Mammary epithelial cell (primary cell): ENCODE results near the gene ZNF554.

Experiments
- CTCF ChIP-seq, 2 donors: IDR thresholded peaks in 1 of 2; conservative IDR thresholded peaks in 1 of 2; 2 replicates each; pipeline ENCODE4 v1.5.1; 2011 to 2012; ENCODE audit warnings: inconsistent platforms in 2 of 2, low read length in 2 of 2, mild to moderate bottlenecking in 2 of 2, control low read depth in 1 of 2, low read depth in 1 of 2; ENCODE audit not compliant: insufficient read depth in 1 of 2; ENCODE audit errors: extremely low read depth in 1 of 2
- EZH2 ChIP-seq: IDR thresholded peaks from 2 replicates; pipeline ENCODE4 v1.6.1; 2012; ENCODE audit warnings: low read length, inconsistent platforms, borderline replicate concordance

- TF ChIP-seq CTCF (conservative IDR thresholded peaks at IDR 0.05 in 1 of 2, IDR thresholded peaks at IDR 0.05 in 1 of 2; ENCODE audit: extremely low read depth in 1 of 2, insufficient read depth in 1 of 2, low read depth in 1 of 2, low read length in 2 of 2) (no peak), EZH2 (no peak)
Observed at GRCh38 chr19:2867025-2867991, 47.6 kb downstream of the ZNF554 start, which contains the start of gene ZNF556.
